NCI-H2171 treated with DMSO at 0.1 percent for 48 hours (cell line): ENCODE data around the gene NEK1.
"Not testable (repeated sequence)": the region's sequence is repeated elsewhere in the genome, so short reads cannot be mapped to it uniquely, and the experiment has no call there.

Source experiments
- DNase-seq: peaks from one replicate; lab custom pipeline; 2025; lab: John Stamatoyannopoulos, UW

Gene NEK1

GRCh38 chr4:169627307-169627706, 14.9 kb upstream of the NEK1 start:
- DNase-seq: no peak

DNA sequence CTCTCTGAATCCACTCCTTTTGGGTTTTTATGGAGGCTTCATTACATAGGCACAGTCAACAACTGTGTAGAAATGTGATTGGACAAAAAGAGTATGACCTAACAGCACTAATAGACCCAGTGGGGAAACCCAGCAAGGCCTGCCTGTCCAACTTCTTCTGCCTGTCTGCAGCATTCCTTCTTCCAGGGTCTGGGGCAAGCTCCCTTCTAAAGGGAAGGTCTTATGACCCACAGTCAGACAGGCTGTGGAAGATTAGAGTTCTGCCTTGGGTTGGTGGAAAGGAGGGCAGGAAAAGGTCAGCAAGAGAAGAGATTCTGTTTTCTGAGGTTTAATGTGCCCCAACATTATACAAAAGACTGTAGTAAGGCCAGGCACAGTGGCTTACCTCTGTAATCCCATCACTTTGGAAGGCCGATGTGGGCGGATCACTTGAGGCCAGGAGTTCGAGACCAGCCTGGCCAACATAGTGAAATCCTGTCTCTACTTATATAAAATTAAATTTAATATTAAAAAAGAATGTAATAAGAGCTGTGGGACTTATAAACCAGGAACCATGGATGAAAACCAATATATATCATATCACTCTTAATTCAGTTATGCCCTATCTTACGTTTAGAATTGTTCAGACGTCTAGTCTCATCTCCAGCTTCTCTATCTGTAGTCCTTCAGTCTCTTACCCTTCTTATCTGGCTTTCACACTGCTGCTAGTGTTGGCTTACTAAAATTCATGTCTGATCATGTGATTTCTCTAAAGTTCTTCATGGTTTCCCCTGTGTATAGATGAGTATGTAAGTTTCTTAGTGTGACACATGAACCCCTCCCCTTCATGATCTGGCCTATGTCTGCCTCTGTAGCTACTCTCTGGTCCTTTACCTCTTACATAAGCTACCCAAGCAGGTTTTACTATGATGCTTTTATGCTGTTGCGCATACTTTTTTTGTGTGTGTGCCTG, 14.2 kb upstream of the NEK1 start:
- no peak for DNase-seq

DNA sequence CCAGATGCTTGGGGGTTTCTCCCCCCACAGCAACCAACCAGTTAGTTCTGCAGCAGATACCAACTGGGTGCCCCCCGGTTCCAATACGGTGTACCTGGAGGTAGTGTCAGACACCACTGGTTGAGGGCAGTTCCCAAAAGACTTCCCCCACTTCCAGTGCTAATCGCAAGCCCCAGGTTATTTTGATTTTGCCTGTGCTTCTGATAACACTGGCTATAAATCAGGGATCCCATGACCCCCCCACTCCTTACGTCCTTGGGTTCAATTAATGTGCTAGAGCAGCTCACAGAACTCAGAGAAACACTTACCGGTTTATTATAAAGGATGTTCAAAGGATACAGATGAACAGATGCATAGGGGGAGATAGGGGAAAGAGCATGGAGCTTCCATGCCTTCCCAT, 13.5 kb upstream of the NEK1 start:
- no peak for DNase-seq

DNA sequence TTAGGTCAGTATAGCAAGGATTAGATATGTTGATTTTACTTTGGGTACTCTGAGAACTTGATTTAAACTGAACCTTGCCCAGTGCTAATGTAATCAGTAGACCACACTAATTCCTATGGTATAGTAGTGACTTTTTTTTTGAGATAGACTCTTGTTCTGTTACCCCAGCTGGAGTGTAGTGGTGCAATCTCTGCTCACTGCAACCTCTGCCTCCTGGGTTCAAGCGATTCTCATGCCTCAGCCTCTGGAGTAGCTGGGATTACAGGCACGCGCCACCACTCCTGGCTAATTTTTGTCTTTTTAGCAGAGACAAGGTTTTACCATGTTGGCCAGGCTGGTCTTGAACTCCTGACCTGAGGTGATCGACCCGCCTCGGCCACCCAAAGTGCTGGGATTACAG, 11.6 kb upstream of the NEK1 start:
- DNase-seq: not testable (repeated sequence)

- DNase-seq: no peak
Measured at GRCh38 chr4:169622566-169622965, 10.2 kb upstream of the NEK1 start.

DNA sequence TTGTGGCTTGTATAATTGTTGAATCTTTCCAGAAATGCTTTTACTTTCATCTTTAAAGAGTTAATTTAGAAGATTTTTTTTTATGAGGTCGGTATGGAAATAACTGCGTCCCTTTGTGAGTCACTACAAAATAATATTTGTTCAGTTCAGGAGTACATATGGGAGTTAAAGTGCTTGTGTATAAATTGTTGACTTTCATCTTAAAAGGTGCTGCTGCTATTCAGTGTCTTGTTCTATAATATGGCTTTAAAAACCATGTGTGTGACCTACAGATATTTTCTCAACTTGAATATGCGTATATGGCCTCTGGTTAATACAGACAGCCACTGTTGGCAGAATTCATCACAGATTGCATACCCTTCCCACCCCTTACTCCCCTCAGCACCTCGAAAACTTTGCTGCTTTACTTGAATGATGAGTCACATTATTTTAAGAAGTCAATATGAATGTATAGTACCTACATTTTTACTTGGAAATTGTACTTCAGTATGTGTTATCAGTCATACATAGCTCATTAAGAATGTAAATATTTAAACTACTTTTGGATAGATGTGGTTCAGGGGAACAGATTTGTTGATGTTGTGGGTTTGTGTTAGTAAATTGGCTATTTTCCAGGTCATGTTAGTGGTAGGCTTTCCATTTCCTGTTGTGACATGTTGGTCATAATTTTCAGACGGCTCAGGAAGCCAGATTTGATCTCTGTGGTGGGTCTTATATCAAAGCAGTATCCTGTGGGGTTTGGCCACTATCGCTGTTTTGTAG, 9.5 kb upstream of the NEK1 start:
- DNase-seq: peak; percentile 21

DNA sequence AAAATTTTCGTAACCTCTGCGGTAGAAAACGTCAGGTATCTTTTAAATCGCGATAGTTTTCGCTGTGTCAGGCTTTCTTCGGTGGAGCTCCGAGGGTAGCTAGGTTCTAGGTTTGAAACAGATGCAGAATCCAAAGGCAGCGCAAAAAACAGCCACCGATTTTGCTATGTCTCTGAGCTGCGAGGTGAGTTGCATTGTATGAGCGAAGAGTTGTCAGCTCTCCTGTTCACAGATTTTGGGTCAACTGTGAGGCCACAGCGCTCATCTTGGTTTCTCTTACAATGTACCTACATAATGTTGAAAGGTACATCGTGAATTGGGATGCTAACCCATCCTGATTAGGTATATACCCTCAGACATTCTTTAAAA, 8.5 kb upstream of the NEK1 start:
- no peak for DNase-seq

DNA sequence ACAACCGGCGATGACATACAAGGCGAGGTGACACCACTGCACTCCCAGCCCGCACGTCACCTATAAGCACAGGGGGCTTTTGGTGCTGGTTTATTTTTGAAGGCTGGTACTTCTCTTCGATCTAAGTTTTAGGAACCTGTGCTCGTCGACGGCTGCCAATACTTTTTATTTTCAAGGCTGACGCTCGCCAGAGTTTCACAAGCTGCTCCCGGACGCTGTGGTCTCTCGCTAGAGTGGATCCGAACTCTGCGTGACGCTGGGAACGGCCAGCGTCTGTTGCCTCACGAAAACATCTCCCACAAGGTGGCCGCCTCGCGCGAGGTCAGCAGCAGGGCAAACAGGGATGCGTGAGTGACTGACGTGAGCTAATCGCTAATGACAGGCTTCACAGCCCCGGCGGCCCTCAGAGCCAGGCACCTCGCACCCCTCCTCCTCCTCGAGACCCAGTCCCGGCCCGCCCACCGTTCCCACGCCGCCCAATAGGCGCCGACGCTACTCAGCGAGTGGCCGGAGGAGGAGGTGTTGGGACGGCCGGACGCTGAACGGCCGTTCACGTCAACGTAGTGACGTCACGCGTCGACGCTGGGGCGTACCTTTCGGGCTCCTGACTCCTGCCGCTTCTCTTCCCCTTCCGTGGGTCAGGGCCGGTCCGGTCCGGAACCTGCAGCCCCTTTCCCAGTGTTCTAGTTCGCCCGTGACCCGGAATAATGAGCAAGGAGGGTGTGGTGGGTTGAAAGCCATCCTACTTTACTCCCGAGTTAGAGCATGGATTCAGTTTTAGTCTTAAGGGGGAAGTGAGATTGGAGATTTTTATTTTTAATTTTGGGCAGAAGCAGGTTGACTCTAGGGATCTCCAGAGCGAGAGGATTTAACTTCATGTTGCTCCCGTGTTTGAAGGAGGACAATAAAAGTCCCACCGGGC, 7.8 kb upstream of the NEK1 start, which contains the start of gene CLCN3:
Gene CLCN3, plus strand, starts transcription at position 621 of the 922 bp plus-strand sequence. CDS start 15,351 bp downstream, outside the sequence.
- DNase-seq: peak; percentile 85

DNA sequence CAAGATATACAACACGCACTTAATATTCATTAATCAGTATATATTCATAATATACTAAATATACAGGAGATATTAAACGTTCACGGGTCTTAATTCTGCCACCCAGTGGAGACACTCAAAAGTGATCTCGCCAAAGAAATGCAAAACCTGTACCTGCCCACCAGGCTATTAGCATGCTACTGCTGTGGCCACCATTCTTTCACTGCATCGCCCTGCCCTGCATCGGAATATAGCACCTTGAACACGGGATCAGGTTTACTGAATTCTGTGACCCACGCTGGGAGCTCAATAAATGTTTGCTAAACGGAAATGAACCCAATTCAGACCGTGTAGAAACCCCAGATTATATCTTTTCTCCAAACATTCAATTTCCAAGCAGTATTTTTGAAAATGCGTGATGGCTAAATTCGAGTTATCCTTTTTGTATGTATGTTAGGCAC, 7.2 kb upstream of the NEK1 start:
- peak; percentile 38 for DNase-seq

DNA sequence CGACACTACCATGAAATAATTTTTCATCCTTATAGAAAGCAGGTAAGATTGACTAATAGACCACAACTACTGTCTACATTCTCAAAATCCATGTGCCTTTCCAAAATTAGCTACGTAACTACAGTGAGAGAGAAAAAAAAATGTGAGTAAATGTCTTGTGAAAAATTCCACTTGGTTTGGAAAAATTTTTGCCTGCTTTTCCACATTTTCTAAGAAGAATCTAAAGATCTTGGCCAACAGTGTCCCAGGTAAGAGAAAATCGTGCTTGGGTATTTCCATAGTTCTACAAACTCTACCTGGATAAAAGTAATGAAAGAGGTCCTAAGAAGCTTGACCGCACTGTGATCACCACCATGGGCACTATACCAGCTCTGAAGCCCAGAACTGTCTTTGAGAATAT, 6.6 kb upstream of the NEK1 start:
- DNase-seq: no peak

DNA sequence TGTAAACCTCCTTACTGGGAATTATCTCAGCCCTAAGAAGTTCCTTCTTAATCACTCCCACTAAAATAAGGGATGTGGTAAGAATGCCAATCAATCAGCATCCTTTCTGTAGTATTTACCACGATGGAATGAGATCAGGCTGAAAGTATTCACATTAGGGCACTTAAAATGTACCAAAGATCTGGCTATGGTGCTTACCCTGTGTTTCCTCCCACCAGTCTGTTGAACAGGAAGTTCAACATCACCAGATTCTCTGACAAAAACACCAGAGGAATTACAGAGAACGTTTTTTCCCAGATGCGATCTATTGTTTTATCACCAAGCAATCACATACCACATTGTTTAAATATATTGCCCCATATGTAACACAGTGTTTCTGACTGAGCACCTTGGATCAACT, 5.9 kb upstream of the NEK1 start:
- DNase-seq: no peak

DNA sequence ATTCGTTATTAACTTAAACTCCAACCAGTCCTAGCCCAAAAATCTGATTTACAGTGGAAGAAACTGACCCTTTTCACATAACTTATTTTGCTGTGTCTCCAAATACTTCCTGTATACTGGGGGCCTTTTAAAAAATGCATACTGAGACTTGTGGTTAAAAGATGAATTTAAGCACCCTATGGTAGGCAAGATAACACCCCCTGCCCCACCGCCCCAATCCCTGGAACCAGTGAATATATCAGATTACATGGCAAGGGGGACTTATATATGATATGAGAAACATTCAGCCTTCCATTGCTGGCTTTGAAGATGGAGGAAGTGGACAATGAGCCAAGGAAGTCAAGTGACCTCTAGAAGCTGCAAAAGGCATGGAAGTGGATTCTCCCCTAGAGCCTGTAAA, 4.9 kb upstream of the NEK1 start:
- DNase-seq: no peak

GRCh38 chr4:169616846-169617245, 4.5 kb upstream of the NEK1 start:
- no peak for DNase-seq

DNA sequence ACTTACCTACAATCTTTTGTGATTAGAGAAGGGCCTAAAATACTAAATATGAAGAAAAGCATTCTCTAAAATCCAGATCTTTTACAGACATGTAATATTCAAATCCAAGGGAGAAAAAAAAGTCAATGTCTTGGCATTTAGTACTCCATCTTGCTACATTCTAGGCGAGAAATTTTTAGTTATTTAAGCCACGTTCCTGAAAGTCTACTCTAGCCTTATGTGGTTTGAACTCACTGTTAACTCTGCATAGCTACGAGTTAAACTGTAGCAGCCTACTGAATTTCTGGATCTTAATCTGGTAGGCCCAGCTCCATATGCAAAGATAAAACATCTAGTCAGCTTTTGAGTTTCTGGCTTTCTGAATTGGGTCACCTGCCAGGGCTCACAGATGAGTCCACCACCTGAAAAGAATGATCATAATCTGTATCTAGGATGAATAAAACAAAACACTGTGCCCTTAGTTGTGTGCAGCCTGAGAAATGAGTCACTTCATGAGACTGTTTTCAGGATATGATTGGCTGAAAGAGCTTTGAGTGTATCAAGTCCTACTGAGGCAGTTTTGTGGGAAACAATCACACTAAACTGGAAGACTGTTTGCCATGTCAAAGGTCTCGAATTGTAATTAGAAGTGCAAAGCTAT, 3.2 kb upstream of the NEK1 start:
- no peak for DNase-seq

DNA sequence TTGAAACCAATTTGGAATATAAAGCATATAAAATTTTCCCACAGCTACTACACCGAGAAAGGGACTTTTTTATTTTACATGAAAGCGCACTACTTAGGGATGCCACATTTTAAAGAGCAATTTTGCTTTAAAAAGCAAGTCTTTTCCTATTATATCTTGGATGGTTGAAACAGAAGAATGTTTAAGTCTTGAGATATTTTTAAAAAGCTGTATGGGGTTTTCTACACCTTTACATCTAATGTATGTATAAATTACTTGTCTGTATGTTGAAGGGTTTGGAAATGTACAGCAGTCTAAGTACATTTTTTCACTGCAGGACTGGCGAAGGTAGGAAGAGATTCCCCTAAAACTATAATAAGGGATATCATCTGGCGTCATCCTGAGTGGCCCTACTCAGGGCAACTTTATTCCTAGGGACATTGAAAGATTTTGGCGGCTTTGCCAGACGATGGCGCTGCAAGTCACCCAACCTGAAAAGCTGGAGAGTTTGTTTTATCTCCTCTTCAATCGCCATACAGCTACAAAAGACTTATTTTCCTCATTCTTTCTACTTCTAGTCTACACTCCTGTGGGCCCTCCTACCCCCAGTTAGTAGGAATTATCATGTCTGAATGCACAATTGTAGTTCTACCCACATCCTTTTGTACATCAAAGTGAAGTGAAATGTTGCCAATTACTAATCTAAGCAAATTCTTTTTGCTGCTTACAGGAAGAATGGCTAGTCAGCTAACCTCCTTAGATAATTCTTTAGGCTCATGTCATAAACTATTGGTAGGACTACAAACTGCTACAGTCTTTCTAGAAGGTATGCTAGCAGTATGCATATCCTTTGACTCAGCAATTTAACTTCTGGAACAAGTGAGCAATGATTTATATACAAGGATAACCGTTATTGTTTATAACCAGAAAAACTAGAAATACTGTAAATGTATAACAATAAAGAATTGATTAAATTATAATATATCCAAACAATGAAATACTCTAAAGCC, 782 bp upstream of the NEK1 start:
- peak; percentile 42 for DNase-seq

DNA sequence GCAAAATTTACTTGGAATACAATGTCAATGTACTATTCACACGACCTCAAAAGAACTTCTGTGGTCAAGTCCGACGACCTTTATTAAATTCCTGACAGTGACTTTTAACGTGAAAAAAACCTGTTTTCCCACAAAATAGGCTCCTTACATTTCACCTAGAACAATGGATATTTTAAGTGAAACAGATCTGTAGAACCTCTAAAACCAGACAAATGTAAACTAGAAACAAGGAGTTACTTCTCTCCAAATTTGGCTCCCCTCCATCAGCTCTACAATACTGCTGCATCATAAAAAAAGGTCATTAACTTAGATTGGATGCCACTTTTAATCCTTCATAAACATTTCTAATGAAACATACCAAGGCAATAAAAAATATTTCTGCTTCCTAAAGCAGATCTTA, 1.2 kb downstream of the NEK1 start:
- DNase-seq: no peak

DNA sequence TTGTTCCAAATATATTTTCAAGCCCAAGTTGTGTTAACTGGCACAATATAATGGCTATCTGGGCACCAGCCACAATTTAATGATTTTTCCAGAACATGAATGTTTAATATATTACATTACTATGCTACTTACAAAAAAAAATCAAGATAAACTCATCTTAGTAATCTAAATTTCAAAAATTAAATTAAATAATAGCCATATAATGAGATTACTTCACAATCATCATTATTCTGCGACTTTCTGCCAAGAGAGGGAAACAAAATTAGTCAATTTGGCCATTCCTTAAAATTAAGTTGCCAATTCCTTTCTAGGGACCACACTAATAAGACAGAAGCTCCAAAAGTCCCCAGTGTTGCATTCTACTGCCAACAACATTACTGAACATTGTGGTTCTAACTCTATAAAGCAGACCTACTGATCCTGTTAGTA, 7.5 kb downstream of the NEK1 start:
- DNase-seq: no peak

DNA sequence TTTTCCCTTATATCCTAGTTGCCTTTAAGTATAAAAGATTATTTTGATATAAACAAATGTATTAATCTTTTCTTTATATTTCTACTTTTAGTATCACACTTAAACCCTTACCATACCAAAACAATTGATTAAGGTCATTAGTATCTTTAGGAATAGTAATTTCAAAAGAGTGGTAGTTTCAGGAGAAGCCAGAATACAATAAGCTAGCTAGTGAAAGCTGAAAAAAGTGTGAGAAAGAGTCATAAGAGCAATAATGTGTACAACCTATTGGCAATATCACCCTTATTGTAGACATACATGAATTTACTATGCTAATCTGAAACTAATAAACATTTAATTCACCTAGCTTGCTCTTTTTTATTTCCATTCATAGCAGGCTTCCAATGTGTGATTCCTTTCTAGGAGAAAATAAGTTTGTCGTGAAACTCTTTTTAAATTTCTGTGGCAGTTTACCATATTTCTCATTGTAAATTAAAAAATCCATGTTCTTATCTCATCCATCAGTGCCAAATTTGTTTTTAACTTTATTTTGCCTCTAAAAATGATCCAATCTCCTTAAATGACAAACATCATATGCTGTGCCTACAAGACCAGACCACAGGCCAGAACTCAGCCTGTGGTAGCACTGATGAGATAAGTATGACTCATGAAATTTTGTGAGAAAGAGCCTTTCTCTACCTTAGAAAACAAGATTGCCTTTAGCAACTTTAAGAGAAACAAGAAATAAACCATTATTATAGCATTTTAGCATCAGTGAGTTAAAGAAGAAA, 8.1 kb downstream of the NEK1 start:
- DNase-seq: no peak

DNA sequence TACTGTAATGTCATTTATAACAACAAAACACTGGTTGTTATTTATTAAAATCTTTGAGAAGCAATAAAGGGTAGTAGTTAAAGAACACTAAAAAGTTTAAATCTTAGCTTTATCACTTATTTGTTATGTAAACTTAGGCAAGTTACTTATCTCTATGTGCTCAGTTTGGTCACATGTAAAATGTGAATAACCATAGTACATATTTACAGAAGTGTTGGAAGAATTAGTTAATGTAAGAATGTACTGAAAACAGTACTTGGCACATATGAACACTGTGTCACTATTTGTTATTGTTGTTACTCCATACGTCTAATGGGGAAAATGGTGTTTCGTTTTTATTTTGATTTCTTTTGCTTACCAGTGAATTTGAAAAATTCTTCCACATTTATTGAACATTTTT, 9.1 kb downstream of the NEK1 start:
- DNase-seq: no peak
